OCI-LY3 (cell line): ENCODE results near the gene RNF113B.

Experiments
- H2AFZ ChIP-seq: fragments of 200-600, 300-600 bp; shearing (Covaris generic); 2 replicates; pipeline ENCODE4 v1.6.0; 2014; ENCODE audit warnings: antibody characterized with exemption, low read depth, low read length
- H3K27ac ChIP-seq: fragments of 200-600, 300-600 bp; sonication (generic); 2 replicates; pipeline ENCODE4 v1.5.1; 2014; ENCODE audit warnings: mild to moderate bottlenecking, low read length, moderate library complexity, mixed read lengths
- H3K27me3 ChIP-seq: fragments of 200-600, 300-600 bp; sonication (generic); 2 replicates; pipeline ENCODE4 v1.6.1; 2014; ENCODE audit warnings: low read depth, low read length, mixed read lengths
- H3K36me3 ChIP-seq: fragments of 200-600, 300-600 bp; sonication (generic); replicated peaks from 2 replicates; pipeline ENCODE3; 2014; ENCODE audit warnings: low read depth, low read length, mixed read lengths
- H3K4me1 ChIP-seq: fragments of 300-600, 200-600 bp; sonication (generic); 2 replicates; pipeline ENCODE4 v1.6.1; 2014; ENCODE audit warnings: low read length, mixed read lengths
- H3K4me2 ChIP-seq: fragments of 200-600, 300-600 bp; sonication (generic); 2 replicates; pipeline ENCODE4 v1.6.1; 2014; ENCODE audit warnings: low read length, mixed read lengths
- H3K4me3 ChIP-seq: fragments of 300-600, 200-600 bp; sonication (generic); 2 replicates; pipeline ENCODE4 v1.5.1; 2014; ENCODE audit warnings: antibody characterized with exemption, mild to moderate bottlenecking, low read length, moderate library complexity
- H3K79me2 ChIP-seq: fragments of 300-600, 200-600 bp; shearing (Covaris generic); 2 replicates; pipeline ENCODE4 v1.6.1; 2014; ENCODE audit warnings: mild to moderate bottlenecking, low read length, mixed read lengths
- H3K9ac ChIP-seq: fragments of 300-600, 200-600 bp; shearing (Covaris generic); 2 replicates; pipeline ENCODE4 v1.6.0; 2014; ENCODE audit warnings: mild to moderate bottlenecking, low read length, moderate library complexity
- H3K9me3 ChIP-seq: fragments of 200-600, 300-600 bp; shearing (Covaris generic); 2 replicates; pipeline ENCODE4 v1.6.1; 2014; ENCODE audit warnings: low read length, mixed read lengths; ENCODE audit not compliant: insufficient read depth
- H4K20me1 ChIP-seq: fragments of 200-600, 300-600 bp; sonication (generic); 2 replicates; pipeline ENCODE4 v1.6.1; 2016; ENCODE audit warnings: low read length, mixed read lengths; ENCODE audit not compliant: insufficient read depth
- EZH2phosphoT487 ChIP-seq: fragments of 200-600 bp; shearing (Covaris generic); IDR thresholded peaks from 2 replicates; pipeline ENCODE4 v1.6.1; 2018; ENCODE audit warnings: antibody characterized with exemption, mixed run types, low read depth
- TF ChIP-seq, protein P1 (sequence below): fragments of 200-600, 300-600 bp; sonication (generic); IDR thresholded peaks from 2 replicates; pipeline ENCODE4 v1.5.1; 2014; ENCODE audit warnings: antibody characterized with exemption, low read length, low read depth

The RNF113B gene

DNA sequence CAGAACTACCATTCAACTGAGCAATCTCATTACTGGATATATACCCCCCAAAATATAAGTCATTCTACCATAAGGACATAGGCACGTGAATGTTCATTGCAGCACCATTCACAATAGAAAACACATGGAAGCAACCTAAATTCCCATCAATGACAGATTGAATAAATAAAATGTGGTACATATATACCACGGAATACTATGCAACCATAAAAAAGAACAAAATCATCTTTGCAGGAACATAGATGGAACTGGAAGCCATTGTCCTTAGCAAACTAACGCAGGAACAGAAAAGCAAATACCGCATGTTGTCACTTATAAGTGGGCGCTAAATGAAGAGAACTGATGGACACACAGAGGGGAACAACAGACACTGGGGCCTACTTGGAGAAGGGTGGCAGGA is 14.1 kb downstream of the RNF113B start:
- Histone ChIP-seq H3K27ac (no peak overlapping the region), H3K27me3 (peaks cover 6% of the 10 kb centered on the region), H4K20me1 (no peaks in the 10 kb centered on the region), H3K4me1 (peaks cover 4% of the 10 kb centered on the region; the same call in 1 of the 2 replicates), H3K9ac (no peak overlapping the region), H3K9me3 (no peaks in the 10 kb centered on the region), H3K79me2 (no peaks in the 10 kb centered on the region), H2AFZ (no peak overlapping the region), H3K4me2 (no peak overlapping the region), H3K4me3 (no peak overlapping the region), H3K36me3 (no peaks in the 10 kb centered on the region)
- TF ChIP-seq, protein P1, sequence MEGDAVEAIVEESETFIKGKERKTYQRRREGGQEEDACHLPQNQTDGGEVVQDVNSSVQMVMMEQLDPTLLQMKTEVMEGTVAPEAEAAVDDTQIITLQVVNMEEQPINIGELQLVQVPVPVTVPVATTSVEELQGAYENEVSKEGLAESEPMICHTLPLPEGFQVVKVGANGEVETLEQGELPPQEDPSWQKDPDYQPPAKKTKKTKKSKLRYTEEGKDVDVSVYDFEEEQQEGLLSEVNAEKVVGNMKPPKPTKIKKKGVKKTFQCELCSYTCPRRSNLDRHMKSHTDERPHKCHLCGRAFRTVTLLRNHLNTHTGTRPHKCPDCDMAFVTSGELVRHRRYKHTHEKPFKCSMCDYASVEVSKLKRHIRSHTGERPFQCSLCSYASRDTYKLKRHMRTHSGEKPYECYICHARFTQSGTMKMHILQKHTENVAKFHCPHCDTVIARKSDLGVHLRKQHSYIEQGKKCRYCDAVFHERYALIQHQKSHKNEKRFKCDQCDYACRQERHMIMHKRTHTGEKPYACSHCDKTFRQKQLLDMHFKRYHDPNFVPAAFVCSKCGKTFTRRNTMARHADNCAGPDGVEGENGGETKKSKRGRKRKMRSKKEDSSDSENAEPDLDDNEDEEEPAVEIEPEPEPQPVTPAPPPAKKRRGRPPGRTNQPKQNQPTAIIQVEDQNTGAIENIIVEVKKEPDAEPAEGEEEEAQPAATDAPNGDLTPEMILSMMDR: no peak
- TF ChIP-seq EZH2phosphoT487: no peak

DNA sequence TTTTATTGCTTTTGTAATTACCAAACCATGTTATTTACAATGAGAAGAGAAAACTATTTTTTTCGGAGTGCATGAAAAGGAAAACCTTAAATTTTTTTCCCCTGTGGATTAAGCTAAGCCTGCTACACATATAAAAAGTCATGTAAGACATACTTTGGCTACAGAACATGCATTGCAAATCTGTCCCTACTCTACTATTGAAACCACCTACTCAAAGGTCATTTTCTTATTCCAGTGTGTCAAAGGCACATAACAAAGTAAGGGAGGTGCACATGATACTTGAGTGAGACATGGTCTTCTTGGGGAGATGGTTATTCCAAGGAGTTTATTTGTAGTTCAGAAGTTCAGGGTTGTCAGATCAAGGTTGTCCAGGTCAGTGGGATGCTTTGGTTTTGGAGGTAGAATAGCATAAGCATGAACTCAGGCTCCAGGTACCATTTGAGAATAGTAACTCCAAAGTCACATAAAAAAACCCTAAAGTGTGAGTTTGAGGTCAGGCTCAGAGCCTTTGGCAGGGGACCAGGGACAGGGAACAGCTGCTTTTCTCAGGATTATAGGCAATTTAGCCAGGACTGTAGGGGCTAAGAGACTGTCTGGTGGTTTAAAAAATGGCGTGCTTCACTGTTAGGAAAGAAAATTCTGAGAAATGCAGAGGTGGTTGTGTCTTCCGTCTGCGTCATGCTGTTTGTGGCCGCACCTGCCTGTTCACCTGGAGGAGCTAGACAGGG is 18.7 kb downstream of the RNF113B start:
- Histone ChIP-seq H3K79me2 (no peaks in the 10 kb centered on the region), H3K36me3 (no peaks in the 10 kb centered on the region), H3K4me1 (peaks cover 4% of the 10 kb centered on the region; the same call in 1 of the 2 replicates), H3K27me3 (peaks cover 9% of the 10 kb centered on the region), H3K9ac (no peak overlapping the region), H4K20me1 (no peaks in the 10 kb centered on the region), H3K9me3 (no peaks in the 10 kb centered on the region), H3K4me2 (no peak overlapping the region), H2AFZ (no peak overlapping the region), H3K27ac (no peak overlapping the region), H3K4me3 (no peak overlapping the region)
- no peak for TF ChIP-seq EZH2phosphoT487
- TF ChIP-seq, protein P1: no peak

DNA sequence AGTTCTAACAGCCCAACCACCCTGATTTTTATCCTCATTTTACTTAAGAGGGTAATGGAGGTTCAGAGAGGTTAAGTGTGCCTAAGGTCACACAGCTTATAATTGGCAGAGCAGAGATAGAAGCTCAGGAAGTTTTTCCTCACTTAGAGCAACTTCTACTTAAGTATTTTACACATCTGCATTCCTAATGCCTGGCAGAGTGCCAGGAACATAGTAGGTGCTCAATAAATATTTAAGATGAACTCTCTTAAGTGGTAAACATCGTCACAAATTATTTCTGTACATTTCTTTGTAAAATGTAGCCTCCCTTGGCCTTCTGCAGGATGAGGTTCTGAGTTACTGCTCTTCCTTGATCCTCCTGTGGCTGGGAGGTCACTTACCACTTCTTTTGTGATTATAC is 19.5 kb downstream of the RNF113B start:
- TF ChIP-seq, protein P1: no peak
- TF ChIP-seq EZH2phosphoT487: no peak
- H3K27ac ChIP-seq: no peak overlapping the region
- H2AFZ ChIP-seq: no peak overlapping the region
- no peaks in the 10 kb centered on the region for H4K20me1 ChIP-seq
- H3K36me3 ChIP-seq: no peaks in the 10 kb centered on the region
- H3K4me3 ChIP-seq: no peak overlapping the region
- no peaks in the 10 kb centered on the region for H3K9me3 ChIP-seq
- peaks cover 4% of the 10 kb centered on the region; the same call in 1 of the 2 replicates for H3K4me1 ChIP-seq
- H3K9ac ChIP-seq: no peak overlapping the region
- H3K79me2 ChIP-seq: no peaks in the 10 kb centered on the region
- peaks cover 9% of the 10 kb centered on the region for H3K27me3 ChIP-seq
- H3K4me2 ChIP-seq: no peak overlapping the region

DNA sequence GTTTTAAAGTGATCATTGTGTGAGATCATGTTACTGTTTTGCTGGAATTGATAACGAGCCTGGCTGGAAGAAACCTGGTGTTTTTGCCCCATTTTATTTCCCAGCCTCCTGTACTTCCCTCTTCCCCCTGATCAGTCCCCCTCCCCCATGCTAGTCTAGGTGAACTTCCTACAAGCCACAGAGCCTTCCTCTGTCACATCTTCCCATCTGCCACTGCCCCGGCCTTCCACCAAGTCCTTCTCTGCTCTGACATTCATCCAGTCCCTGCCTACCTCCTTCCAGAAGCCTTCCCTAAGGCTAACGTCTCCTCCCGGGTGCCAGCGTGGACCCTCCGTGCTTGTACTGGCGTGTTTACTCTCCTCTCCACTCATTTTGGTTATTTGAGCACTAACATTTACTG is 19.9 kb downstream of the RNF113B start:
- H3K27me3 ChIP-seq: peaks cover 9% of the 10 kb centered on the region
- no peaks in the 10 kb centered on the region for H3K9me3 ChIP-seq
- no peak overlapping the region for H3K4me3 ChIP-seq

More for the DNA sequence above, 19.9 kb downstream of the RNF113B start:
- no peaks in the 10 kb centered on the region for H3K79me2 ChIP-seq
- no peak for TF ChIP-seq EZH2phosphoT487
- TF ChIP-seq, protein P1: no peak
- no peak overlapping the region for H3K9ac ChIP-seq
- no peak overlapping the region for H3K4me2 ChIP-seq
- H2AFZ ChIP-seq: no peak overlapping the region
- no peak overlapping the region for H3K27ac ChIP-seq
- H4K20me1 ChIP-seq: no peaks in the 10 kb centered on the region
- H3K4me1 ChIP-seq: peaks cover 4% of the 10 kb centered on the region; the same call in 1 of the 2 replicates
- no peaks in the 10 kb centered on the region for H3K36me3 ChIP-seq
